Natural killer cell (primary cell): ENCODE results near the gene NDNF. TPM values are rescaled to one million over a fixed set of nuclear protein-coding genes. Genes with fewer than 3 reads are reported as not detected.

ENCODE experiments used
- ATAC-seq, 3 donors: fragments of 150-1000 bp in 2 of 3; fragments of 200-7000 bp in 1 of 3; cut with Tn5 transposase; 1 replicate in 1 of 3; 2 replicates in 2 of 3; pipeline ENCODE4 v1.10.0; 2021; ENCODE audit warnings: mild to moderate bottlenecking in 2 of 3, moderate library complexity in 2 of 3
- DNase-seq, 2 donors: peaks; one replicate each; pipeline versions ENCODE4 v3.0.0 to v3.0.0-alpha.2; 2013 to 2021; ENCODE audit warnings: mixed read lengths in 1 of 2
- H3K27ac ChIP-seq: one replicate; pipeline ENCODE4 v1.5.1; 2013; ENCODE audit warnings: mild to moderate bottlenecking, low read length
- H3K27me3 ChIP-seq: one replicate; pipeline ENCODE4 v1.6.1; 2013; ENCODE audit warnings: low read length; ENCODE audit not compliant: control insufficient read depth, insufficient read depth
- H3K36me3 ChIP-seq: one replicate; pipeline ENCODE4 v1.6.1; 2013; ENCODE audit warnings: low read length; ENCODE audit not compliant: control insufficient read depth, insufficient read depth
- H3K4me1 ChIP-seq: one replicate; pipeline ENCODE4 v1.6.1; 2013; ENCODE audit warnings: low read length; ENCODE audit not compliant: control insufficient read depth, insufficient read depth
- H3K4me3 ChIP-seq: one replicate; pipeline ENCODE4 v1.5.1; 2013; ENCODE audit warnings: low read length
- H3K9me3 ChIP-seq: one replicate; pipeline ENCODE4 v1.6.1; 2013; ENCODE audit warnings: low read length; ENCODE audit not compliant: control insufficient read depth, insufficient read depth
- H3K27ac Mint-ChIP-seq, 2 donors: one replicate each; pipeline ENCODE4 v1.8.0; 2022; ENCODE audit warnings: mild to moderate bottlenecking in 2 of 2, mixed read lengths in 2 of 2, moderate library complexity in 1 of 2
- H3K27me3 Mint-ChIP-seq, 2 donors: one replicate each; pipeline ENCODE4 v1.8.0; 2022; ENCODE audit warnings: low read depth in 2 of 2, mixed read lengths in 2 of 2
- H3K36me3 Mint-ChIP-seq: one replicate; pipeline ENCODE4 v1.8.0; 2022; ENCODE audit warnings: mixed read lengths
- H3K4me1 Mint-ChIP-seq, 2 donors: one replicate each; pipeline ENCODE4 v1.8.0; 2022; ENCODE audit warnings: mixed read lengths in 2 of 2
- H3K4me3 Mint-ChIP-seq: one replicate; pipeline ENCODE4 v1.8.0; 2022; ENCODE audit warnings: mild to moderate bottlenecking, moderate library complexity, mixed read lengths
- H3K9me3 Mint-ChIP-seq, 2 donors: one replicate each; pipeline ENCODE4 v1.8.0; 2022; ENCODE audit warnings: mixed read lengths in 2 of 2
- CTCF ChIP-seq: fragments of 200-600 bp; IDR thresholded peaks from one replicate; pipeline ENCODE4 v1.8.0; 2022; ENCODE audit warnings: antibody characterized with exemption
- WGBS: methylation state at CpG from one replicate; pipeline ENCODE4 v1.1.7; 2013; ENCODE audit warnings: missing lambda C conversion rate; ENCODE audit not compliant: insufficient coverage; 5-methylcytosine and 5-hydroxymethylcytosine counted together
- intact Hi-C: fragments of 100-400 bp; cut with micrococcal nuclease; formaldehyde crosslinking; loops from one replicate; pipeline ENCODE4 v1.14.2; 2022
- total RNA-seq, 4 donors: library from RNA; stranded (reverse); fragments of 120-200 nt in 1 of 4; gene quantifications; one replicate each; pipeline versions ENCODE4 v1.2.3 to v1.2.4, GENCODE V29; 2013 to 2022

NDNF gene
- total RNA-seq, 3 donors from 2014 or later (not counting 1 experiment from before 2014, with no cell fraction given), result not detected

GRCh38 chr4:121026034-121026433, 46.3 kb downstream of the NDNF start:
- H3K9me3 Mint-ChIP-seq, result no peaks in the 10 kb centered on the region
- Histone ChIP-seq H3K4me3 (no peak overlapping the region), H3K27me3 (no peaks in the 10 kb centered on the region), H3K36me3 (no peaks in the 10 kb centered on the region), H3K4me1 (no peaks in the 10 kb centered on the region), H3K9me3 (no peaks in the 10 kb centered on the region), H3K27ac (no peak overlapping the region)
- DNase-seq (no peak), ATAC-seq (no peak)
- no peaks in the 10 kb centered on the region for H3K4me1 Mint-ChIP-seq
- H3K36me3 Mint-ChIP-seq, result no peaks in the 10 kb centered on the region
- peaks cover 18 to 28% of the 10 kb centered on the region in 2 donors for H3K27me3 Mint-ChIP-seq
- no peak overlapping the region for H3K4me3 Mint-ChIP-seq
- H3K27ac Mint-ChIP-seq, result no peak overlapping the region
- no CpG with 5 or more reads among the region's 2 CpGs for WGBS
- intact Hi-C loops, result no loop called here
- TF ChIP-seq CTCF, result no peak

- no peak for DNase-seq
- no CpG with 5 or more reads among the region's 3 CpGs for WGBS
- no peaks in the 10 kb centered on the region for H3K4me1 Mint-ChIP-seq
- intact Hi-C loops, result no loop called here
- no peak for ATAC-seq
- TF ChIP-seq CTCF, result no peak
- no peaks in the 10 kb centered on the region for H3K9me3 Mint-ChIP-seq
- no peaks in the 10 kb centered on the region for H3K4me1 ChIP-seq
- H3K27ac ChIP-seq, result no peak overlapping the region
- no peaks in the 10 kb centered on the region for H3K9me3 ChIP-seq
- H3K4me3 ChIP-seq, result no peak overlapping the region
- H3K27me3 ChIP-seq, result no peaks in the 10 kb centered on the region
- peaks cover 18 to 32% of the 10 kb centered on the region in 2 donors for H3K27me3 Mint-ChIP-seq
- no peaks in the 10 kb centered on the region for H3K36me3 Mint-ChIP-seq
- H3K36me3 ChIP-seq, result no peaks in the 10 kb centered on the region
- H3K4me3 Mint-ChIP-seq, result no peak overlapping the region
- no peak overlapping the region for H3K27ac Mint-ChIP-seq
Observed at GRCh38 chr4:121025540-121025939, 46.8 kb downstream of the NDNF start.

- H3K4me3 Mint-ChIP-seq, result no peak overlapping the region
- H3K9me3 Mint-ChIP-seq, result no peaks in the 10 kb centered on the region
- H3K9me3 ChIP-seq, result no peaks in the 10 kb centered on the region
- no peaks in the 10 kb centered on the region for H3K27me3 ChIP-seq
- H3K4me3 ChIP-seq, result no peak overlapping the region
- DNase-seq (no peak), ATAC-seq (no peak)
- 71% methylated on average over 1 of the region's 1 CpG for WGBS
- H3K4me1 ChIP-seq, result no peaks in the 10 kb centered on the region
- intact Hi-C loops, result no loop called here
- no peaks in the 10 kb centered on the region for H3K4me1 Mint-ChIP-seq
- H3K27ac Mint-ChIP-seq, result no peak overlapping the region
- no peaks in the 10 kb centered on the region for H3K36me3 ChIP-seq
- H3K27ac ChIP-seq, result no peak overlapping the region
- no peak for TF ChIP-seq CTCF
- H3K36me3 Mint-ChIP-seq, result no peaks in the 10 kb centered on the region
- H3K27me3 Mint-ChIP-seq, result peaks cover 10 to 28% of the 10 kb centered on the region in 2 donors
Observed at GRCh38 chr4:121018543-121018942, 53.8 kb downstream of the NDNF start.

- no peaks in the 10 kb centered on the region for H3K9me3 Mint-ChIP-seq
- H3K4me1 Mint-ChIP-seq, result no peaks in the 10 kb centered on the region
- no peak overlapping the region for H3K4me3 ChIP-seq
- H3K4me3 Mint-ChIP-seq, result no peak overlapping the region
- no peaks in the 10 kb centered on the region for H3K4me1 ChIP-seq
- 90% methylated on average over 6 of the region's 6 CpGs for WGBS
- TF ChIP-seq CTCF, result no peak
- H3K9me3 ChIP-seq, result no peaks in the 10 kb centered on the region
- H3K27ac ChIP-seq, result no peak overlapping the region
- intact Hi-C loops, result no loop called here
- no peaks in the 10 kb centered on the region for H3K36me3 Mint-ChIP-seq
- H3K27ac Mint-ChIP-seq, result no peak overlapping the region
- no peaks in the 10 kb centered on the region for H3K36me3 ChIP-seq
- peaks cover 6 to 18% of the 10 kb centered on the region in 2 donors for H3K27me3 Mint-ChIP-seq
- DNase-seq (no peak), ATAC-seq (no peak)
- H3K27me3 ChIP-seq, result no peaks in the 10 kb centered on the region
Observed at GRCh38 chr4:121016611-121017010, 55.7 kb downstream of the NDNF start.
